Neural progenitor cell (in vitro differentiated cells): ENCODE data around the gene HSD11B1. TPM values are rescaled to one million over a fixed set of nuclear protein-coding genes. Genes with fewer than 3 reads are reported as not detected.

Source experiments
- DNase-seq: peaks from one replicate; pipeline ENCODE4 v3.0.0-alpha.2; 2016; ENCODE audit warnings: low spot score
- H2AFZ ChIP-seq: fragments of 200-600 bp; sonication (generic); replicated peaks from 2 replicates; pipeline ENCODE4 v1.6.1; 2016; ENCODE audit warnings: antibody characterized with exemption
- H3F3A ChIP-seq: fragments of 200-600 bp; sonication (generic); 2 replicates; pipeline ENCODE4 v1.6.1; 2016; ENCODE audit warnings: antibody characterized with exemption, low read depth
- H3K27ac ChIP-seq: fragments of 200-600 bp; sonication (generic); 2 replicates; pipeline ENCODE4 v1.5.1; 2016; ENCODE audit warnings: mild to moderate bottlenecking
- H3K27me3 ChIP-seq: fragments of 200-600 bp; sonication (generic); 2 replicates; pipeline ENCODE4 v1.6.1; 2016; ENCODE audit warnings: mild to moderate bottlenecking, moderate library complexity
- H3K36me3 ChIP-seq: fragments of 200-600 bp; sonication (generic); 2 replicates; pipeline ENCODE4 v1.5.1; 2016
- H3K4me1 ChIP-seq: fragments of 200-600 bp; sonication (generic); 2 replicates; pipeline ENCODE4 v1.6.1; 2016; ENCODE audit warnings: mixed run types
- H3K4me2 ChIP-seq: fragments of 200-600 bp; sonication (generic); 2 replicates; pipeline ENCODE4 v1.6.1; 2016
- H3K4me3 ChIP-seq: fragments of 200-600 bp; sonication (generic); 2 replicates; pipeline ENCODE4 v1.5.1; 2016
- H3K79me2 ChIP-seq: fragments of 200-600 bp; sonication (generic); 2 replicates; pipeline ENCODE4 v1.6.1; 2016; ENCODE audit warnings: low read depth
- H3K9ac ChIP-seq: fragments of 200-600 bp; sonication (generic); 2 replicates; pipeline ENCODE4 v1.6.1; 2016
- H3K9me3 ChIP-seq: fragments of 200-600 bp; sonication (generic); 2 replicates; pipeline ENCODE4 v1.5.1; 2016; ENCODE audit warnings: low read depth
- H4K20me1 ChIP-seq: fragments of 200-600 bp; sonication (generic); 2 replicates; pipeline ENCODE4 v1.6.1; 2016; ENCODE audit warnings: low read depth
- H3K27ac Mint-ChIP-seq: 3 replicates; pipeline ENCODE4 v1.8.0; 2021; ENCODE audit warnings: mixed read lengths
- H3K27me3 Mint-ChIP-seq: 2 replicates; pipeline ENCODE4 v1.8.0; 2022; ENCODE audit warnings: low read depth, mild to moderate bottlenecking, inconsistent platforms, moderate library complexity, mixed read lengths; ENCODE audit not compliant: insufficient read depth
- H3K36me3 Mint-ChIP-seq: 3 replicates; pipeline ENCODE4 v1.8.0; 2021; ENCODE audit warnings: mixed read lengths
- H3K4me1 Mint-ChIP-seq: 3 replicates; pipeline ENCODE4 v1.8.0; 2021; ENCODE audit warnings: mixed read lengths
- H3K4me3 Mint-ChIP-seq: 3 replicates; pipeline ENCODE4 v1.8.0; 2021; ENCODE audit warnings: mild to moderate bottlenecking, moderate library complexity, mixed read lengths
- H3K9me3 Mint-ChIP-seq: 3 replicates; pipeline ENCODE4 v1.8.0; 2020; ENCODE audit warnings: mixed read lengths
- CTCF ChIP-seq: fragments of 200-600 bp; sonication (generic); IDR thresholded peaks from 2 replicates; pipeline ENCODE4 v1.5.1; 2017; ENCODE audit warnings: antibody characterized with exemption, mild to moderate bottlenecking
- EZH2 ChIP-seq: fragments of 200-600 bp; sonication (generic); IDR thresholded peaks from 2 replicates; pipeline ENCODE4 v1.6.1; 2017; ENCODE audit warnings: antibody characterized with exemption, mild to moderate bottlenecking, moderate library complexity
- EZH2phosphoT487 ChIP-seq: fragments of 200-600 bp; sonication (generic); IDR thresholded peaks from 2 replicates; pipeline ENCODE4 v1.6.1; 2017; ENCODE audit warnings: antibody characterized with exemption
- total RNA-seq: library from RNA; depleted of rRNA; stranded (reverse); fragments of >200 nt; gene quantifications from 2 replicates; pipeline ENCODE4 v1.2.3, GENCODE V29; 2015; ENCODE audit warnings: low replicate concordance

The HSD11B1 gene
- total RNA-seq, 1 donor from 2014 or later: not detected

DNA sequence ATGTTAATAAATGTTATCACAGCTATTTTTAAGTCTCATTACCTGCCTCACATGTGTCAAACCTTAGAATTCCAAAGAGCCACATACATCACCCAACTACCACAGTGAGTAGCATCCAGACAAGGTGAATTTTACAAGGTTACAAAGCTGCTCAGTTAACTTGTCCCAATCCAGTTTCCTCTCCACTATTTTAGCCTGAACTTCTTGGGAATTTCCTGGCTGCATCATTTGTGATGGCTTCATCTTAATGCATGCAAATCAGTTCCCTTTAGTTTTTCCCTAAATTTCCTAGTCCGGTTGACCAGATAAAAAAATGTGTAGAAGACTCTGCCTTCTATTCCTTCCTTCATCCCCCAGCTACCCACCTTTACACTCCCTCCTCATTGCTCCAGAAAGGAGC is 50.6 kb downstream of the HSD11B1 start:
- no peaks in the 10 kb centered on the region for H3K27me3 ChIP-seq
- H3K9ac ChIP-seq: no peak overlapping the region
- H3K79me2 ChIP-seq: no peaks in the 10 kb centered on the region
- Mint-ChIP-seq H3K27me3 (peaks cover 6% of the 10 kb centered on the region), H3K9me3 (no peaks in the 10 kb centered on the region), H3K36me3 (no peaks in the 10 kb centered on the region), H3K27ac (no peak overlapping the region), H3K4me3 (no peak overlapping the region), H3K4me1 (no peaks in the 10 kb centered on the region)
- H3K9me3 ChIP-seq: no peaks in the 10 kb centered on the region
- no peaks in the 10 kb centered on the region for H3K4me1 ChIP-seq
- H4K20me1 ChIP-seq: no peaks in the 10 kb centered on the region
- H3K36me3 ChIP-seq: no peaks in the 10 kb centered on the region
- H3K4me3 ChIP-seq: no peak overlapping the region
- no peaks in the 10 kb centered on the region for H3F3A ChIP-seq
- TF ChIP-seq EZH2phosphoT487 (no peak), CTCF (no peak), EZH2 (no peak)
- H3K4me2 ChIP-seq: no peak overlapping the region
- no peak for DNase-seq
- no peak overlapping the region for H2AFZ ChIP-seq
- H3K27ac ChIP-seq: no peak overlapping the region

- Mint-ChIP-seq H3K4me3 (no peak within 1 kb of the TSS), H3K27ac (no peak within 1 kb of the TSS), H3K36me3 (no peaks in the 10 kb centered on the region), H3K9me3 (no peaks in the 10 kb centered on the region), H3K4me1 (no peaks in the 10 kb centered on the region), H3K27me3 (peaks cover 7% of the 10 kb centered on the region)
- no peak within 1 kb of the TSS for H2AFZ ChIP-seq
- H3K4me1 ChIP-seq: no peaks in the 10 kb centered on the region
- H3K79me2 ChIP-seq: no peaks in the 10 kb centered on the region
- no peaks in the 10 kb centered on the region for H3K27me3 ChIP-seq
- H3F3A ChIP-seq: no peaks in the 10 kb centered on the region
- no peak for TF ChIP-seq EZH2
- TF ChIP-seq CTCF: no peak
- TF ChIP-seq EZH2phosphoT487: no peak
- no peaks in the 10 kb centered on the region for H3K36me3 ChIP-seq
- H3K27ac ChIP-seq: no peak within 1 kb of the TSS
- no peaks in the 10 kb centered on the region for H4K20me1 ChIP-seq
- no peak within 1 kb of the TSS for H3K4me3 ChIP-seq
- no peak within 1 kb of the TSS for H3K9ac ChIP-seq
- H3K4me2 ChIP-seq: no peak within 1 kb of the TSS
- DNase-seq: no peak
- H3K9me3 ChIP-seq: no peaks in the 10 kb centered on the region
These were observed 51.4 kb downstream of the HSD11B1 start, which contains the start of gene TRAF3IP3 for GRCh38 chr1:209755926-209756614. TSS of gene TRAF3IP3 (plus strand) at chr1:209756053. CDS start at chr1:209760040, 3,987 bp downstream.

DNA sequence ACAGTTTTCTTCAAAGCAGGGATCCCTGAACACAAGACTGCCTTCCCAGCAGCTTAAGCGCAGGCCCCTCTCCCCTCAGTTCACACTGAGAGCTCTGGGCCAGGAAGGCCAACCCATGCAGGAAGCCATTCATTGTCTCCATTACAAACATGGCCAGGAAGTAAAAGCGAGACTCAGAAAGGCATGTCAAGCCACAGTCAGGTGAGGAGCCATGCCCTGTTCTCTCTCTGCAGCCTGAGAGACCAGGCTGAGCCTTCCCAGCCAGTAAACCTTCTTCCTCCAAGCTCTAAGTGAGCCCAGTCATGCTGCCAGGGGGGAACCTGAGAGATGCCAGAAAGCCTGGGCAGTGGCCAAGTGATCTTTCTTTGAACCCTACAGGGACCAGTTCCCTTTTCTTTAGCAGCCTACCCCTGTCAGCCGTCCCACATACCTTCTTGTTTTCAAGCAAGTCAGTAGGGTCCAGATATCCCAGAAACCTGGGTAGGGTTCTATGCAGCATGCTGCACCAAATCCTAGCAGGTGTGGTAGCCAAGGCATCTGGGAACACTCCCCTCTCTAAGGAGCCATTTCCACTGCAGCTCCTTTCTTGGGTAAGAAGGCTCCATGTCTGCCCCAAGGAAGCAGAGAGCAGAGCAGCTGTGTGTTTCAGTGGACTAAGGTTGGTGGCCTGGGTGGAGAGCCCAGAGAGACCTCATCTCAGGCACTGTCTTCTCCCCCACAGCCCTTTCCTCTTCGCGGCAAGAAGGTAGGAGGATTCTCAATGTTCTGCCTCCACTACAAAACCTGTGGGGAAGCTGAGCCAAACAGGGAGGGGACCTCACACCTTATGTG is 52.2 kb downstream of the HSD11B1 start:
- no peak for DNase-seq
- H2AFZ ChIP-seq: no peak overlapping the region
- no peaks in the 10 kb centered on the region for H3K4me1 ChIP-seq
- no peaks in the 10 kb centered on the region for H3K36me3 Mint-ChIP-seq
- no peak overlapping the region for H3K4me3 Mint-ChIP-seq
- H3F3A ChIP-seq: no peaks in the 10 kb centered on the region
- no peak overlapping the region for H3K4me3 ChIP-seq
- H3K27me3 ChIP-seq: peaks cover 6% of the 10 kb centered on the region
- no peak overlapping the region for H3K9ac ChIP-seq
- no peaks in the 10 kb centered on the region for H3K36me3 ChIP-seq
- no peak overlapping the region for H3K27ac Mint-ChIP-seq
- TF ChIP-seq EZH2: no peak
- no peak for TF ChIP-seq EZH2phosphoT487
- TF ChIP-seq CTCF: no peak
- no peaks in the 10 kb centered on the region for H3K79me2 ChIP-seq
- H3K9me3 ChIP-seq: no peaks in the 10 kb centered on the region
- H3K27ac ChIP-seq: no peak overlapping the region
- H3K4me2 ChIP-seq: no peak overlapping the region
- peaks cover 9% of the 10 kb centered on the region for H3K27me3 Mint-ChIP-seq
- no peaks in the 10 kb centered on the region for H4K20me1 ChIP-seq
- no peaks in the 10 kb centered on the region for H3K9me3 Mint-ChIP-seq
- no peaks in the 10 kb centered on the region for H3K4me1 Mint-ChIP-seq
